Astrocyte (in vitro differentiated cells and primary cell): ENCODE data around the gene IGSF10.

Experiments used
- CTCF ChIP-seq: IDR thresholded peaks from 2 replicates; pipeline ENCODE4 v1.5.1; 2011; ENCODE audit warnings: low read depth, mild to moderate bottlenecking, inconsistent platforms, low read length, moderate library complexity; ENCODE audit not compliant: insufficient read depth
- EZH2 ChIP-seq: IDR thresholded peaks from 2 replicates; pipeline ENCODE4 v1.6.1; 2012; ENCODE audit warnings: mild to moderate bottlenecking, low read length, inconsistent platforms; ENCODE audit not compliant: insufficient read depth

GRCh38 chr3:151503074-151503473 is 42.2 kb upstream of the IGSF10 start:
- TF ChIP-seq CTCF (no peak), EZH2 (no peak)
